CD8-positive, alpha-beta memory T cell (primary cell): ENCODE measurements around the gene OCA2. TPM values are rescaled to one million over a fixed set of nuclear protein-coding genes. Genes with fewer than 3 reads are reported as not detected.
A peak's percentile ranks its signal among the peaks of the same experiment; 100 is the strongest.
"Not testable (repeated sequence)": the region's sequence is repeated elsewhere in the genome, so short reads cannot be mapped to it uniquely, and the experiment has no call there.

Experiments used
- CTCF ChIA-PET: fragments of 350-600 bp; sonication (Branson Sonifier 250); formaldehyde crosslinking; loops from one replicate; lab custom pipeline; 2021; ENCODE audit warnings: antibody characterized with exemption; lab: Charles Lee
- POLR2A ChIA-PET: fragments of 350-600 bp; sonication (Branson Sonifier 250); formaldehyde crosslinking; loops from one replicate; lab custom pipeline; 2021; ENCODE audit warnings: antibody characterized with exemption; lab: Charles Lee
- DNase-seq, 5 donors: peaks; one replicate each; pipeline versions ENCODE4 v3.0.0 to v3.0.0-alpha.2; 2020 to 2022; ENCODE audit warnings: mixed read lengths in 1 of 5
- H3K27ac ChIP-seq: one replicate; pipeline ENCODE4 v1.7.0; 2013; ENCODE audit warnings: low read depth, mild to moderate bottlenecking, low read length, moderate library complexity
- H3K27me3 ChIP-seq: 2 replicates; pipeline ENCODE4 v1.7.0; 2013; ENCODE audit warnings: low read length, mild to moderate bottlenecking; ENCODE audit not compliant: insufficient read depth, poor library complexity, severe bottlenecking
- H3K36me3 ChIP-seq: 2 replicates; pipeline ENCODE4 v1.7.0; 2013; ENCODE audit warnings: mild to moderate bottlenecking, low read length, moderate library complexity; ENCODE audit not compliant: insufficient read depth
- H3K4me1 ChIP-seq: 2 replicates; pipeline ENCODE4 v1.7.0; 2013; ENCODE audit warnings: mild to moderate bottlenecking, low read length, moderate library complexity; ENCODE audit not compliant: insufficient read depth
- H3K4me3 ChIP-seq: 2 replicates; pipeline ENCODE4 v1.7.0; 2013; ENCODE audit warnings: mild to moderate bottlenecking, low read length
- H3K9me3 ChIP-seq: 2 replicates; pipeline ENCODE4 v1.7.0; 2013; ENCODE audit warnings: mild to moderate bottlenecking, low read length
- H3K27ac Mint-ChIP-seq, 8 donors: one replicate each; pipeline ENCODE4 v1.8.0; 2020 to 2021; ENCODE audit warnings: mixed read lengths in 8 of 8, mild to moderate bottlenecking in 6 of 8, inconsistent platforms in 3 of 8, moderate library complexity in 3 of 8
- H3K27me3 Mint-ChIP-seq, 2 donors: one replicate each; pipeline ENCODE4 v1.8.0; 2020 to 2021; ENCODE audit warnings: mixed read lengths in 2 of 2, mild to moderate bottlenecking in 1 of 2, moderate library complexity in 1 of 2
- H3K36me3 Mint-ChIP-seq, 3 donors: one replicate each; pipeline ENCODE4 v1.8.0; 2020 to 2021; ENCODE audit warnings: mixed read lengths in 3 of 3, inconsistent platforms in 1 of 3, mild to moderate bottlenecking in 1 of 3
- H3K4me1 Mint-ChIP-seq, 3 donors: one replicate each; pipeline ENCODE4 v1.8.0; 2020 to 2021; ENCODE audit warnings: mixed read lengths in 3 of 3, inconsistent platforms in 1 of 3, mild to moderate bottlenecking in 1 of 3
- H3K4me3 Mint-ChIP-seq, 7 donors: one replicate each; pipeline ENCODE4 v1.8.0; 2020 to 2021; ENCODE audit warnings: mixed read lengths in 7 of 7, mild to moderate bottlenecking in 6 of 7, moderate library complexity in 4 of 7, inconsistent platforms in 2 of 7
- H3K9me3 Mint-ChIP-seq, 5 donors: one replicate each; pipeline ENCODE4 v1.8.0; 2020 to 2022; ENCODE audit warnings: mixed read lengths in 5 of 5, mild to moderate bottlenecking in 3 of 5, moderate library complexity in 2 of 5, inconsistent platforms in 1 of 5
- polyA plus RNA-seq: library from polyadenylated mRNA; unstranded; fragments of 300-500 nt; fragmentation: Illumina TruSeq; gene quantifications from one replicate; pipeline ENCODE4 v1.2.3, GENCODE V29; 2021
- total RNA-seq, 2 experiments: library from RNA; stranded (reverse); gene quantifications; one replicate each; pipeline ENCODE4 v1.2.3, GENCODE V29; 2021

OCA2 gene
- total and polyA plus RNA-seq, 3 experiments from 2014 or later, result not detected

DNA sequence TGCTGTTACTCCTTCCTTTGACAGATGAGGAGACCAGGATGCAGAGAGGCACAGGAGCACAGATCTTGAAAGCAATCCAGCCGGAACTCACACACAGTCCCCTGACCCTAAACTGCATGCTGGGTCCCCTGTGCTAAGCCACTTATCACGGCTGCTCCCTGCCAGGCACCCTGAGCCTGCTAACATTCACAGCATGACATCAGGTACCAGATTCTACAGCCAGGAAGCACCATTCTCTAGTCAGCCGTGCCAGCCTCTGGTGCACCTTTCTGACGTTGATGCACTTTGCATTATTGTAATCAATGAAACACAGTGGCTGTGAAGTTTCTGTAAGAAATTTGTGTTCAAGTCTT, 247.3 kb downstream of the OCA2 start:
- H3K27me3 Mint-ChIP-seq, result peaks cover 0 to 2% of the 10 kb centered on the region in 2 donors
- no peak overlapping the region for H3K4me3 ChIP-seq
- H3K27ac Mint-ChIP-seq, result no peak overlapping the region
- CTCF ChIA-PET, result no interaction called here
- no peaks in the 10 kb centered on the region for H3K9me3 ChIP-seq
- H3K4me1 Mint-ChIP-seq, result no peaks in the 10 kb centered on the region
- POLR2A ChIA-PET, result no interaction called here
- H3K27me3 ChIP-seq, result no peaks in the 10 kb centered on the region
- peaks cover 4 to 16% (median 9%) of the 10 kb centered on the region in 5 donors for H3K9me3 Mint-ChIP-seq
- no peaks in the 10 kb centered on the region for H3K36me3 ChIP-seq
- no peak for DNase-seq
- H3K4me3 Mint-ChIP-seq, result no peak overlapping the region
- H3K27ac ChIP-seq, result no peak overlapping the region
- no peaks in the 10 kb centered on the region for H3K36me3 Mint-ChIP-seq
- no peaks in the 10 kb centered on the region for H3K4me1 ChIP-seq

DNA sequence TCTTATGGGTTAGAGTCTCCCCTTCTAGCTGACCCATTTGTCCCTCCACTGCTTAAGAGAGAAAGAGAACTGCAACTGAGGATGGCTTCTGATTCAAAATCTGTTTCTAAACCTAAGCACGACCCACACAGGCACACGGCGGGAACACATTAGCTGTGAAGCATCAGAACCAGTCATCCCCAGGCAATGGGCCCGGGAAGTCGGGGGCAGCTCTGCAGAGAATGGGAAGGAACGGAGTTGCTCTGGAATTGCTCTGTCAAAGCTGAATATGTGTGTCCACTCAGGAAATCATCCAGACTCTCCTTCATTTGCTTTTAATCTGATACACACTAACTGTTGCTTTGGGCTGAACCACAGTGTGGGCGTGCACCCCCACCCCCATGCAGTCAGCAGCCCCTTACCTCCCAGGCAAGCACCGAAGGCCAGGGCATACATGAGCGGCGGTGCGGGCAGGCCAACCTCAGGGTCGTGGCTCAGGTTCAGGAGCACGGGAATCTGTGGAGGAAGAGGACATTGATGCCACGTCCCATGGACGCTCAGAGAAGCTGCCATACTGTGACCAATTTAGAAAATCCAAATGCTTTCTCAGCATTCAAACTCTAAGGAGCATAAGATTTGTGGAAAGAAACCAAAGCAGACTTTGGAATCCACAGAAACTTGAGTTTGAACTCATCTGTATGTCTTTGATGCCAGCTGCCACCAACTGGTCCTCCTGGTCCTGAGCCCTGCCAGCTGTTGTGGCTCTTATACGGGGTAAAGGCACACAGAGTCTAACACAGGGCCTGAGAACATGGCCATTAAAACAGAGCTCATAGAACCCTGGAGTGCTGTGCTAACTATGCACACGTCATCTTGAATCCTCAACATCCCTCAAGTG, 247.9 kb downstream of the OCA2 start:
- no peaks in the 10 kb centered on the region for H3K36me3 ChIP-seq
- H3K27me3 ChIP-seq, result no peaks in the 10 kb centered on the region
- no peak overlapping the region for H3K4me3 ChIP-seq
- POLR2A ChIA-PET, result no interaction called here
- H3K27me3 Mint-ChIP-seq, result peaks cover 0 to 2% of the 10 kb centered on the region in 2 donors
- no peak overlapping the region for H3K27ac ChIP-seq
- H3K9me3 ChIP-seq, result no peaks in the 10 kb centered on the region
- H3K9me3 Mint-ChIP-seq, result peaks cover 4 to 18% (median 10%) of the 10 kb centered on the region in 5 donors
- CTCF ChIA-PET, result no interaction called here
- no peak overlapping the region for H3K4me3 Mint-ChIP-seq
- no peaks in the 10 kb centered on the region for H3K4me1 ChIP-seq
- H3K36me3 Mint-ChIP-seq, result no peaks in the 10 kb centered on the region
- H3K27ac Mint-ChIP-seq, result peak overlapping the region in 1 of 8 donors; percentile 6
- DNase-seq, result no peak
- H3K4me1 Mint-ChIP-seq, result no peaks in the 10 kb centered on the region

- H3K4me3 ChIP-seq, result no peak overlapping the region
- no peak for DNase-seq
- H3K27me3 ChIP-seq, result no peaks in the 10 kb centered on the region
- Mint-ChIP-seq H3K4me1 (no peaks in the 10 kb centered on the region), H3K36me3 (no peaks in the 10 kb centered on the region), H3K27me3 (peaks cover 0 to 3% of the 10 kb centered on the region in 2 donors), H3K9me3 (peaks cover 1 to 11% (median 6%) of the 10 kb centered on the region in 5 donors), H3K4me3 (no peak overlapping the region), H3K27ac (no peak overlapping the region)
- no peaks in the 10 kb centered on the region for H3K4me1 ChIP-seq
- H3K9me3 ChIP-seq, result no peaks in the 10 kb centered on the region
- H3K36me3 ChIP-seq, result no peaks in the 10 kb centered on the region
- H3K27ac ChIP-seq, result no peak overlapping the region
- CTCF ChIA-PET, result no interaction called here
- POLR2A ChIA-PET, result no interaction called here
These were observed 249.1 kb downstream of the OCA2 start for GRCh38 chr15:27850050-27850449.

DNA sequence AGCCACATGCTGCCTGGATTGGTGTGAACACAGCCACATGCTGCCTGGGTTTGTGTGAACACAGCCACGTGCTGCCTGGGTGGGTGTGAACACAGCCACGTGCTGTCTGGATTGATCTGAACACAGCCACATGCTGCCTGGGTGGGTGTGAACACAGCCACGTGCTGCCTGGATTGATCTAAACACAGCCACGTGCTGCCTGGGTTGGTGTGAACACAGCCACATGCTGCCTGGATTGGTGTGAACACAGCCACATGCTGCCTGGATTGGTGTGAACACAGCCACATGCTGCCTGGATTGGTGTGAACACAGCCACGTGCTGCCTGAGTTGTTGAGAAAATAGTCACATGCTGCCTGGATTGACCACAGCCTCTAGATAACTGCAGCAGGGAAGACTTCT, 250.2 kb downstream of the OCA2 start:
- CTCF ChIA-PET, H3K4me1 Mint-ChIP-seq, H3K27ac Mint-ChIP-seq, H3K27ac ChIP-seq, DNase-seq, H3K4me3 Mint-ChIP-seq, POLR2A ChIA-PET, H3K36me3 ChIP-seq, H3K4me1 ChIP-seq, H3K9me3 ChIP-seq, H3K27me3 ChIP-seq, H3K4me3 ChIP-seq, H3K36me3 Mint-ChIP-seq, H3K27me3 Mint-ChIP-seq: not testable (repeated sequence)
- peaks cover 4 to 11% (median 7%) of the 10 kb centered on the region in 5 donors for H3K9me3 Mint-ChIP-seq

DNA sequence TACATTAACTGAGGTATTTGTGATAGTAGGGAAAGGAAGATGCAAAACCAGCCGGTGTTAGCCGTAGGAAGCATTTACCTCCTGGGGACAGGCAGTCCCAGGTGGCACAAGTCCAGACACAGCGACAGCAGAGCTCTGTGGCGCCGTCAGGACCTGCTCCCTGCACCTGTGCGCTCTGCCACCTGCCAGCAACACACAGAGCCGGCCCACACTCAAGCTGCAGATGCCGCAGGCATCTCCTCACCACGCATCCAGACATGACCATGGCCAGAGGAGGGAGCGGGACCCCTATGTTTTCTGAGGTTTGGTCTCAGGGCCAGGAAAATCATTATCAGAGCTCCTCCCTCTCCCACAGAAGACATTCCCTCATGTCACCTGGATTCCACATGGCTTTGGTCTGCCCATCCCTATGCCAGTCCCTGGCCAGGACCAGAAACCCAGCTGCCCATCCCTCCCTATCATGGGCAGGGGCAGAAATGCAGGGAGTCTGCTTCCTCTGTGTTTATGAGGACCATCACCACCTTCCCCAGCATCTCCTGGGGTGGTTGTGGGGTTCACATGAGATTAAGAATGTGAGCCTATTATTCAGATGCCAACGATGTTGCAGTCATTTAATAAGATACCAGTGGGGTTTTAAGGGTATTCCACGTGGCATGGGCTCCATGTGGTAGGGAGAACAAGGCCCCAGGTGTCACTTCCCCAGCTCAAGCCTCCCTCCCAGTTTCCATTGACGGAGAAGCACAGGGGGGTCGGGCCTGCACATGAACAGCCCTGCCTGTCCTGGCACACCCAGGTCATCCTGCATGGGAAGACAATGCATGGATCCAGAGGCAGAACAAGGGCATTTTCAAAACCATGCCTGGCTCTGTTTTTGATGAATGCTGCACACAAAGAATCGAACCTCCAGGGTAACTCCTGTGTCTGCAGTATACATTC, 251.1 kb downstream of the OCA2 start:
- H3K27me3 Mint-ChIP-seq, result peaks cover 0 to 3% of the 10 kb centered on the region in 2 donors
- H3K4me1 Mint-ChIP-seq, result no peaks in the 10 kb centered on the region
- Histone ChIP-seq H3K27me3 (no peaks in the 10 kb centered on the region), H3K4me1 (no peaks in the 10 kb centered on the region), H3K9me3 (no peaks in the 10 kb centered on the region), H3K36me3 (no peaks in the 10 kb centered on the region), H3K27ac (no peak overlapping the region), H3K4me3 (no peak overlapping the region)
- CTCF ChIA-PET, result no interaction called here
- peaks cover 4 to 13% (median 10%) of the 10 kb centered on the region in 5 donors for H3K9me3 Mint-ChIP-seq
- POLR2A ChIA-PET, result no interaction called here
- no peak overlapping the region for H3K27ac Mint-ChIP-seq
- no peak overlapping the region for H3K4me3 Mint-ChIP-seq
- no peaks in the 10 kb centered on the region for H3K36me3 Mint-ChIP-seq
- DNase-seq, result no peak

GRCh38 chr15:27846722-27847395, 252.3 kb downstream of the OCA2 start:
- no peaks in the 10 kb centered on the region for H3K9me3 ChIP-seq
- no peaks in the 10 kb centered on the region for H3K27me3 ChIP-seq
- DNase-seq, result no peak
- Mint-ChIP-seq H3K4me3 (no peak overlapping the region), H3K4me1 (no peaks in the 10 kb centered on the region), H3K27me3 (peaks cover 0 to 3% of the 10 kb centered on the region in 2 donors), H3K36me3 (no peaks in the 10 kb centered on the region), H3K9me3 (peaks cover 4 to 13% (median 10%) of the 10 kb centered on the region in 5 donors), H3K27ac (no peak overlapping the region)
- H3K4me1 ChIP-seq, result no peaks in the 10 kb centered on the region
- ChIA-PET CTCF (no interaction called here), POLR2A (no interaction called here)
- H3K4me3 ChIP-seq, result no peak overlapping the region
- no peaks in the 10 kb centered on the region for H3K36me3 ChIP-seq
- no peak overlapping the region for H3K27ac ChIP-seq

GRCh38 chr15:27845535-27846369, 253.4 kb downstream of the OCA2 start:
- no peaks in the 10 kb centered on the region for H3K9me3 ChIP-seq
- H3K27me3 ChIP-seq, result no peaks in the 10 kb centered on the region
- Mint-ChIP-seq H3K36me3 (no peaks in the 10 kb centered on the region), H3K4me1 (no peaks in the 10 kb centered on the region), H3K4me3 (no peak overlapping the region), H3K9me3 (peaks cover 4 to 11% (median 10%) of the 10 kb centered on the region in 5 donors), H3K27me3 (peaks cover 0 to 3% of the 10 kb centered on the region in 2 donors), H3K27ac (no peak overlapping the region)
- no peak overlapping the region for H3K27ac ChIP-seq
- CTCF ChIA-PET, result no interaction called here
- no peak overlapping the region for H3K4me3 ChIP-seq
- H3K36me3 ChIP-seq, result no peaks in the 10 kb centered on the region
- POLR2A ChIA-PET, result no interaction called here
- DNase-seq, result no peak
- H3K4me1 ChIP-seq, result no peaks in the 10 kb centered on the region
